ENCODE data around the gene NUDT5.

The NUDT5 gene

DNA sequence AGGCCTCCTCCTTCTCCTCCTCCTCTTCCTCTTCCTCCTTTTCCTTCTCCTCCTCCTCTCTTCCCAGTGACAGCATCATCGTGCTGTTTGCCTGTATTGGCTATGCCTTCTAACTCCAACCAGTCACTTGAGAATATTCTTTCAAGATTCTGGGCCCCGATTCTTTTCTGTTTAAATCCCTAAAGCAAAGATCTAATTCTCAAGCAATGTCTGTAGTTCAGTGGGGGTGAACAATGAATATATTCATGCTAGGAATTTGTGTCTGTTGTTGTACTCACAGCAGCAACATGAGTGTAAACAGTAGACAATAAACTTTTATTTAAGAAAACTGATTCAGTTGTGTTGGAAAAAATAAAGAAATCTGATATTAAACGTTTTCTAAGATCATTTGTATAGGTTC, 30.7 kb downstream of the NUDT5 start:
- DNase-seq (ENCODE audit: low read depth, low spot score) = no peak

DNA sequence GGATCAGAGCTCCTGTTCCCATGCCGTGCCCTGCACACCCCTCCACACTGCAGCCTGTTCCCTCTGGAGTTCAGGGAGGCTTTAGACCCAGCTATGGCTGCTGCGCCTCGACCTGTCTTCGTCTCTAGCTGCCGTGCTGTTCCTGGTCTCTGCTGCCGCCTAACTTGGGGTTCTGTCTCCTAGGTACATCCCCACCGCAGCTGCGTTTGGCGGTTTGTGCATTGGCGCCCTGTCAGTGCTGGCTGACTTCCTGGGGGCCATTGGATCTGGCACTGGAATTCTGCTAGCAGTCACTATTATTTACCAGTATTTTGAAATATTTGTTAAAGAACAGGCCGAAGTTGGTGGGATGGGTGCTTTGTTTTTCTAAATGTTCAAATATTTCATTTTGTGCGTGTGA, 31.6 kb downstream of the NUDT5 start:
- no peak for DNase-seq (ENCODE audit: low read depth, low spot score)

- no peak for DNase-seq (ENCODE audit: low read depth, low spot score)
Measured at GRCh38 chr10:12162927-12163326, 32.8 kb downstream of the NUDT5 start.

- no peak for DNase-seq (ENCODE audit: low read depth, low spot score)
Measured at GRCh38 chr10:12160664-12161063, 35.0 kb downstream of the NUDT5 start.

DNA sequence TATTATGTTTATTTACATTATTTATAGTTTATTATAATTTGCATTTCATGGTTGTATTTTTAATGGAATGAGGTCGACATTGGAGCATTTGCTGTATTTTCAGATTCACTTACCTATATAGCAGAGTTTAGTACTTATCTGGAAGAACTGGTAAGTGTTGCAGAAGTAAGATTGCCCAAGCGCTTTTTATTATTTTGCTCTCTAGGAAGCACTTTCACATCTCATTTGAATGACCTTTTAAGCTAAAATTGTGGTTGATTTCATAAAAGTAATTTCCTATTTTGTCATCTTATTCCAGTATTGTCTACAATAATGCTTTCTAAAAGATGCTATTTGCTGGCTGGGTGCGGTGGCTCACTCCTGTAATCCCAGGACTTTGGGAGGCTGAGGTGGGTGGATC, 37.6 kb downstream of the NUDT5 start:
- DNase-seq (ENCODE audit: low read depth, low spot score) = no peak

DNA sequence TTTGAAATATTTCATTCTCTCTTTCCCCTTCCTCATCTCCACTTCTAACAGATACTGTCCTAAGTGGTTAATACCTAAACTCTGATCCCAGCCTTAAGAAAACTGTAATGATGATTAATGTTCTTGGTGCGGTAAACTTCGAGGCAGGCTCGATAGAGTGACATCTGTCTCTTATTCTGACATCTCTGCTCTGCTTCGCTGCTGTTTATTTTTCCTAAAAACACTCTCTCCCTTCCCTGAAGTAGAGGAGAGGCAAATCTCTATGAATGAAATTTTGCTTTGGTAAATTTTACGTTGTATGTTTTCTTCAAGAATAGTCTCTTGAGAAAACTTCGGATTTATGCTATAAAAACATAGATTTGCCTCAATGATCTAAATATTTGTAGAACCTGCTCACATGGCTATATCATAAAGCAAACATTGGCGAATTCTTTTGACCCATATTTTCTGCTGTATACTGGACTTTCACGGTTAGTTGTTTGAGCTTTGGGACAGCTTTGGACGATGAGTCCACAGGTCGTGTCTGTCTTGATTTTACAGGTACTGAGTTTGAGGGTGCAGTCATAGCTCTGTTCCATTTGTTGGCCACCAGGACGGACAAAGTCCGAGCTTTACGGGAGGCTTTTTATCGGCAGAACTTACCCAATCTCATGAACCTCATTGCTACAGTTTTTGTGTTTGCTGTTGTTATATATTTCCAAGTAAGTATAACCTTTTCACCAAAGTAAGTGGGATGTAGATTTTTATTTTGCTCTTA, 39.1 kb downstream of the NUDT5 start:
- DNase-seq (ENCODE audit: low read depth, low spot score) = no peak

DNA sequence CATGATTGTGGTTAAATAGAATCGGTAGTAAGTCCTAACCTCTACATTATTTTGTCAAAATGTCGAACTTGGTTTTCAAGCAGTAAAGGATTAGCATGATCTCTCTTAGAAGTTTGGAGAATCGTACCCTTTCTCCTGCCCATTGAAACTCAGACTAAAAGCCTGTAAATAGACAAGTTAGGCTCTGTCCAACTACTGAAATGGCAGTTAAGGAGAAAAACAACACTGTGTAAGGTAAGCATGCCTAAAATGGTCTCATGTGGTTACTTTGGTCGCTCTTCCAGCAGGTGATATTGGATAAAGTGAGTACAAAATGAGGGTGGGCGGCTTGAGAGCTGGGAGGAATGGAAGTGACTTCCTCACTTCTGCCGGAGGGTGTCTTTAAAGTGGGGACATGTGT, 41.2 kb downstream of the NUDT5 start:
- no peak for DNase-seq (ENCODE audit: low read depth, low spot score)

DNA sequence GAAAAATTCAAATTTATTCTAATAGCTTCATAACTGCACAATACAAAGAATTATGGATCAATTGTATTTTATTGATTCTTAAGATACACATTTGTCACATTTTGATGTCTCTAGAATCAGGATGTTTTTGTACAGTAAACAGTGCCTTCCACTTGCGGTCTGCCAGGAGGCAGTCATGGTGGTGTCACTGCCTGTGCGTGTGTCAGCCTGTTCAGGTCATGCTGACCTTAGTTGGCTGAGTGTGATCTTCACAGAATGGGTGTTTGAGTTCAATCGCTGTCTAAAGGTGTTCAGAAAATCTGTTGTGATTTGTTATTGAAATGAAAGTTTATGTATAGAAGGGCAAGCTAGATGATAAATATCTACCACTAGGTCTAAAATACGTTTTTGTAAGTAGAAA, 45.5 kb downstream of the NUDT5 start:
- DNase-seq (ENCODE audit: low read depth, low spot score) = no peak

- DNase-seq (ENCODE audit: low read depth, low spot score) = no peak
Measured at GRCh38 chr10:12144538-12144937, 51.2 kb downstream of the NUDT5 start.

DNA sequence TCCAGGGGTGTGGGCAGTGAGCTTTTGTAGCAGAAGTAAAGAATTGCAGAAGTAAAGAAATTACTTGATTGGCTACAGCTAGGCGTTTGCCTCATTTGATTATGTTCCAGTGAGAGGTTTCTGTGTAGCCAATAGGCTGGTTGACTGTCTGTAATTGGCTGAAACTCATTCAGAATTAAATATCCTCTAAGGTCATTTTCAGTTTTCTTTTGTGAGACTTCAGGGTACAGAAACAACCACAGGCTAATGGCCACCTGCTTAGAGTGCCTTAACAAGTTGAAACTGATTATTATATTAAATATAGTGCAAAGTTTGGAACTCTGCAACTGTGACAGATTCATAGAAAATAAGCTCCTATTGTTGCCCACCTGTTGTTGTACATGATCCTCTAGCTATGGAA, 55.7 kb downstream of the NUDT5 start:
- no peak for DNase-seq (ENCODE audit: low read depth, low spot score)

DNA sequence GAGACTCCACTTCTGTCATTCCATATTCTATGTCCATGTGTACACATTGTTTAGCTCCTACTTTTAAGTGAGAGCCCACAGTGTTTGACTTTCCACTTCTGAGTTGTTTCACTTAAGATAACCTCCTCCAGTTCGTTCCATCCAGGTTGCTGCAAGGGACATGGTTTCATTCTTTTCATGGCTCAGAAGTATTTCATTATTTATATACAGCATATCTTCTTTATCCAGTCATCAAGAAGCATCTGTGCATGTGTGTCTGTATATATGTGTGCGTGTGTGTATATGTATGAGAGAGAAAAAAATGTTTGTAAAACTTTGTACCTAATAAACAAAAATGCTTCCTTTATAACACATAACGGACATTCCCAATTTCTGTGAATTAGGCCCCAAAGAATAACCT, 60.1 kb downstream of the NUDT5 start:
- no peak for DNase-seq (ENCODE audit: low read depth, low spot score)

- peak; percentile 77 for DNase-seq (ENCODE audit: low read depth, low spot score)
Measured at GRCh38 chr10:12130237-12130872, 65.3 kb downstream of the NUDT5 start.

DNA sequence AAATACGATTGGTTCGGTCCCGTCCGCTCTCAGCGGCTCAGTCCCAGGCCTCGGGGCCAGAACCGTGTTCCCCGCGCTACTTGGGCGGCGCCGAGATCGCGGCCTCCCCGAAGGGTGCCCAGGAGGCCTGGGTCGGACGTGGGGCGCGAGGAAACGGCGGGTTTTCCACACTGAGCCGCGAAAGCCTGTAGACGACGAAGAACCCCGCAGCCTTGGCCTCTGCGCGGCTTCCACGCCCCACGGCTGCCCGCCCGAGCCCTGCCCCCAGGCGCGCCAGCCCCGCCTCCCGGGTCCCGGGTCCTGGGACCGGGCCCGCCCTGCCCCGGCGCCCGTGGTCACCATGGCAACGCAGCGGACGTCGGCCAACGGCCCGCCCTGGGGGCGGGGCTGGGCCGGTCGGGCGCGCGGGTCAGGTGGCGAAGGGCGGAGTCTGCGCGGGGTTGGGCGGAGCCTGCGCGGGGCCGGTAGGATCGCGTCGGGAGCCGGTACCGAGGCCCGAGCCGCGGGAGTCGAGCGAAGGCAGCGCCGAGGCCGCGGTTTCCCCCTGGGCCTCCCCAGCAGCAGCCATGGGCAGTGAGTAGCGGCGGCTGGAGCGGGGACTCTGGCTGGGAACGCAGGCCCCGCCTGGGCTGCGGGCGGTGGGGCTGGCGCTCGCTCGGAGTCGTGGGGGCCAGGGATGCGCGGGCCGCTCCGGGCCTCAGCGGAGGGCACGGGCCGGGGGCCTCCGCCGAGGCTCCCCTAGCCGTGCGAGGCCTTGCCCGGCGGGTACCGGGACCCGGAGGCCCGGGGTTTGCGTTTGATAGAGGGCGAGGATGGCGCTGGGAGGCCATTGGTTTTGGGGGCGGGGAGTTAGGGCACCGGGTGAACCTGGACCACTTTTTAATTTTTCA, 66.2 kb downstream of the NUDT5 start, which contains the start of gene SEC61A2:
SEC61A2 (plus strand) TSS at position 456 of the 890 bp plus-strand sequence; CDS start at position 567, 111 bp downstream.
- peak; percentile 98 for DNase-seq (ENCODE audit: low read depth, low spot score)

GRCh38 chr10:12121673-12122072, 74.0 kb downstream of the NUDT5 start:
- no peak for DNase-seq (ENCODE audit: low read depth, low spot score)
